DMS79 (cell line): ENCODE measurements around the gene GPR158.
A peak's percentile ranks its signal among the peaks of the same experiment; 100 is the strongest.

Source experiments
- DNase-seq: peaks from one replicate; lab custom pipeline; 2025; lab: John Stamatoyannopoulos, UW

Gene GPR158

GRCh38 chr10:25504306-25504705 is 329.5 kb downstream of the GPR158 start:
- no peak for DNase-seq

- no peak for DNase-seq
These were observed 330.0 kb downstream of the GPR158 start for GRCh38 chr10:25504838-25505237.

GRCh38 chr10:25505466-25505865 is 330.7 kb downstream of the GPR158 start:
- no peak for DNase-seq

GRCh38 chr10:25506821-25507335 is 332.1 kb downstream of the GPR158 start:
- DNase-seq: no peak

- DNase-seq: no peak
These were observed 333.5 kb downstream of the GPR158 start for GRCh38 chr10:25508112-25508815.

- no peak for DNase-seq
These were observed 334.4 kb downstream of the GPR158 start for GRCh38 chr10:25509151-25509550.

DNA sequence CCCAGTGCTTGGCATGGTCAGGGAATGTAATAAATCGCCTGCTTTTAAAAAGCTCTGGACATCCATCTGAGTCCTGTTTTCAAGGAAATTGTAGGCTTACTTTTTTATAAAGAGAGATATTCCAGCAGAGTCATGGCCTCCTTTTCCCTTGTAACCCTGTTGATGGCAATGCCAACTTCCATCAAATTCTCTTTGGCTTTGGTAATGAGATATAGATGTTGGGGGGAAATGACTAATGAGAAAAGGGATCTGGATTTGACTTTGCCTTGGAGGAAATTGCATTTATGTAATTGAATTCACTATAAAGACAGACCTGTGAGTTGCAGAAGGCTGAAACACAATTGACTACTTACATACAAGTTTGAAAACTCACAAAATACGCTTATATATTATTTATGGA is 347.5 kb downstream of the GPR158 start:
- DNase-seq: no peak

GRCh38 chr10:25522946-25523608 is 348.3 kb downstream of the GPR158 start:
- DNase-seq: no peak

GRCh38 chr10:25530306-25530705 is 355.5 kb downstream of the GPR158 start:
- no peak for DNase-seq

GRCh38 chr10:25531457-25532061 is 356.8 kb downstream of the GPR158 start:
- no peak for DNase-seq

DNA sequence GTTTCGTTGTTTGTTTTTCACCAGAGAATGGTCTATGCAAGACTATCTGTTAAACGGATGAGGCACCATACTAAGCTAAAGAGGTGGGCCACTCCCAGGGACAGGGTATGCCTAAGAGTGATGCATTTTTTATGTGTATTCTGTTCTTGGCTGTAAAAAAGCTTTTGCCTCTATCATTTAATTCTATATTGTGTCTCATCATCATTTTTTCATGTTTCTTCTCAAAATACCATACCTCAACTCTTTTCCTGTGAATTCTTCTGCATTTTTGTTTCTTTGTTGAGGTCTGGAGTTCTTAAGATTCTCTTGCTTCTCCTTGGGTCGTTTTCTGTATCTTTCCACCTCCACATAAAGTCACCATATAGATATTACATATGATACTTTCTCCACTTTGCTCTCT is 357.4 kb downstream of the GPR158 start:
- no peak for DNase-seq

DNA sequence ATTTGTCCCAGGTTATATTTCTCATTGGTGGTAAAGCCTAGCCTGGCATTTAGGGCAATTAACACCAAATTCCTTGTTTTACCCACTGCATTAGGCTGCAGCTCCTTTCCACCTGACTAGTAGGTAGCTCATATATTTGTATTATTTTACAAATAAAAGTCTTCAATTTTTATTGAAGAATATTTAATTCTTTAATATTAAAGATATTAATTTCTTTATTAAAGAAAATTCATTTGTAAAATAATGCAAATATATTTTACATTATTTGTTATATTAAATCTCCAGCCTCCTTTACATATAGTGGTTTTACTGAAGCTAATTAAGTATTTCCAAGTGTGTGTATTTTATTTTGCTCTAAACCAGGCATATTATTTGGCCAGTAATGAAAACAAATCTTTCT is 361.2 kb downstream of the GPR158 start:
- DNase-seq: no peak

DNA sequence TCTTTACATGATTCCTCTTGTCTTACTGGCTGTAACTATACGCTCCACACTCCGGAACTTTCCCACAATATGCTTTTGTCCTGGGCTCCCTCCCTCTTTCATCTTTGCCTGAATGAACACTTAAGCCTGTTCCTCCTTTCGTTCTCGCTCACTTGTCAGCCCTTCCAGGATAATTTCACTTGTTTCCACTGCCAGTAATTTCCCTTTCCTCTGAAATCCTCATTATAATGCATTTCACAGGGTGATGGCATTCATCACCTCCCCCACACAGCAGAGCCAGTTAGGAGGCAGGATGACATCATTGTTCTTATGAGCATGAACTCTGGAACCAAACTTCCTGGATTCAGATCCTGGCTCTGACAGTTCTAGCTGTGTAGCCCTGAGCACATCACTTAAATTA is 372.6 kb downstream of the GPR158 start:
- DNase-seq: no peak

- DNase-seq: no peak
These were observed 377.6 kb downstream of the GPR158 start for GRCh38 chr10:25552283-25552919.

DNA sequence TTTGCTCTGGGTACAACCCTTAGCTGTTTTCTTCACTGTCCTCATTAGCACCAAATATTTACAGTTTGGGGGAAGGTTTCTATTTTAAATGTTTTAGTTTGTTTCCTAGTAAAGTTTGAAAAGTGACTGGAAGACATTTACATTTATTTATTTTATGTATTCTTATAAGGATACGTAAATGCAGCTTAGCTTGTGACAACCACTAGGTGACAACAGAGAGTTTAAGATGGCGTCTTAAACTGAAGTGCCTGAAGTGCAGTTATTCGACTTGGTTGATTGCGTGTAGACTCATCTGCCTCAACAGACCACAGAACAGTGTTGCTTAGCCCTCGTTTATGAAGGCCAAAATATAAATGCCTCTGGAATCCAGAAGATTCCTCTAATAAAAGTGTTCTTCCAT is 381.1 kb downstream of the GPR158 start:
- no peak for DNase-seq

GRCh38 chr10:25556457-25556856 is 381.7 kb downstream of the GPR158 start:
- DNase-seq: peak; percentile 58

DNA sequence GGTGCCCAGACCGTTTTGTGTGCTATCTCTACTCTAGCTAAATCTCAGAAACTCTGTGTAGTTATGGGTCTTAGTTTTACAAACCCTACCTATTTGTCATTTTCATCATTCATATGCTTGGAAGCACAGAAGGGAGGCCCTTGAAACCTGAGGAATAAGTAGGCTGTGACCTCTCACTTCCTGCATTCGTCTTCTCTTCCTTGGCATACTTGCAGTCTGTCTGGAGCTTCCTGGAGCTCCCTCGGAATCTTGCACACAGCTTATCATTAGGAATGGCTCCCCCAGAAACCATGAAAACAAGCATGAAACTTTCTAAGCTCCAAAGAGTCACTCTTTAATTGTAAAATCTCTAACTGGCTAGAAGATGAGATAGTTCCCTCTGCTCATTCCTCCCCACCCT is 382.3 kb downstream of the GPR158 start:
- peak; percentile 32 for DNase-seq

DNA sequence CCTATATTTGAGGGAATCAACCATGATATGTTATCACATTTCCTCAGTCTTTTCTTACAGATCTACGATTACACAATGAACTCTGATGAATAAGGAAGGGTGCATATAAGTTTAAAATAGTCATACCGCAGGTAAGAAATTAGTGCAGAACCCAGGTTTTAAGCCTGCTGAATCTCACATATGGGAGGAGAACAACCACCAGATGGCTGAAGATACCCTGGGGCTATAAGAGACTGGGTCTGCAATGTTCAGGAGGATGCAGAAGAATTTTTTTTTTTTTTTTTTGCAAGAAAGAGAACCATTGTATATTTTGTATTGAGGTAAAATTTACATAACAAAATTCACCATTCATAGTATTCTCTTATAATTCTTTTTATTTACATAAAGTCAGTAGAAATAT is 387.0 kb downstream of the GPR158 start:
- DNase-seq: no peak

- no peak for DNase-seq
These were observed 387.7 kb downstream of the GPR158 start for GRCh38 chr10:25562547-25562946.

GRCh38 chr10:25564351-25564750 is 389.6 kb downstream of the GPR158 start:
- DNase-seq: no peak

- no peak for DNase-seq
These were observed 390.8 kb downstream of the GPR158 start for GRCh38 chr10:25565570-25565969.

DNA sequence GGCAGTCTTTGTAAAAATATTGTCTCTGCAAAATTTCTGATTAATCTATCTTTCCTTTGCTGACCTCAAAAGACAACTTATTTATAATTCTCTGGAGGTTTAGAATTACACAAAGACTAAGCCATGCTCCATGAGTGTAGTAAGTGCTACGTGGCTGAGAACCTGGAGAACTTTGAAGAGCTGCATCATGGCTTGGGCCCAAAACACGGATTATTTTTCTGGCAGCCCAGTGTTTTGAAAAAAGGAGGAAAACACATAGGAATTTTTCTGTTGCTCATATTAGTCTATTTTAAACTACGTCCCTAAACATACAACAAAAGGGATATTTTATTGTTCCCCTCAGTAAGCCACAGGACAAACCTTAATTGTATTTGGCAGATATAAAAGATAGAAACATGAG is 398.5 kb downstream of the GPR158 start:
- no peak for DNase-seq

DNA sequence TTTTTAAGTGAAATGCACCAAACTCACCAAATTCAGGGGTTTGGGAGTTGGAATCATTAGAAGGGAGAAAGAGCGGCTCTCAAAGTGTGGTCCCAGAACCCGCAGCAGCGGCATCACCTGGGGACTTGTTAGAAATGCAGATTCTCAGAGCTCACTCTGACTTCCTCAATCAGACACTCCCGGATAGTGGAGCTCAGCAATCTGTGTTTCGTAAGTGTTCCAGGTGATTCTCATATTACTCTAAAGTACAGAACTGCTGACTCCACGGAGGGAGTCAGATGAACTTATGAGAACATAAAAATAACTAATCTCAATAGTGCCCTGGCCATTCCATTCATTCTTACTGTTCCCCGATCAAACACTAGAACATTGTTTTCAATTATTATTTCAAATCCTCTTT is 400.5 kb downstream of the GPR158 start:
- no peak for DNase-seq
